OCI-LY1 (cell line): ENCODE measurements around the gene OSBPL2.

Experiments
- EZH2 ChIP-seq: fragments of 200-600 bp; sonication (generic), shearing (Covaris generic); IDR thresholded peaks from 2 replicates; pipeline ENCODE4 v1.8.0; 2017; ENCODE audit warnings: borderline replicate concordance, mixed run types, mild to moderate bottlenecking, antibody characterized with exemption, low read length, moderate library complexity, mixed read lengths
- TF ChIP-seq, protein P1 (sequence below): fragments of 200-600 bp; sonication (generic), shearing (Covaris generic); IDR thresholded peaks from 2 replicates; pipeline ENCODE4 v1.5.1; 2017; ENCODE audit warnings: mild to moderate bottlenecking, antibody characterized with exemption, low read length, moderate library complexity, mixed read lengths

DNA sequence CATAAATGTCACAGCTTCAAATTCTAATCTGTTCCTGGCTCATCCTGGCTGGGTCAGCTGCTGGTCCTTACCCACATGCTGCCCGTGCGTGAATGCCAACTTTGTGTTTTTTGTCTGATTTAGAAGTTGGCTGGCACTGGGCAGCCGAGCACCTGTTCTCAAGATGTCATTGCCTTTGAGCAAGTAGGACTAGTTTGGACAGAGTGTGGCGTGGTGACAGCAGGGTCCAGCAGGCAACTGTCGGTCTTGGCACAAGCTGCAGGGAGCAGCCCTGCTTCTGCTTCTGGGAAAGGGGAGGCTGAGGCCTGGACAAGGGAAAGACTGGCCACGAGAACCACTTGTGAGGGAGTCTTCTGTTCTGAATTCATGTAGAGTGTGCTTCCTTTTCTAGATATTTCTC lies 38.1 kb downstream of the OSBPL2 start:
- TF ChIP-seq, protein P1, sequence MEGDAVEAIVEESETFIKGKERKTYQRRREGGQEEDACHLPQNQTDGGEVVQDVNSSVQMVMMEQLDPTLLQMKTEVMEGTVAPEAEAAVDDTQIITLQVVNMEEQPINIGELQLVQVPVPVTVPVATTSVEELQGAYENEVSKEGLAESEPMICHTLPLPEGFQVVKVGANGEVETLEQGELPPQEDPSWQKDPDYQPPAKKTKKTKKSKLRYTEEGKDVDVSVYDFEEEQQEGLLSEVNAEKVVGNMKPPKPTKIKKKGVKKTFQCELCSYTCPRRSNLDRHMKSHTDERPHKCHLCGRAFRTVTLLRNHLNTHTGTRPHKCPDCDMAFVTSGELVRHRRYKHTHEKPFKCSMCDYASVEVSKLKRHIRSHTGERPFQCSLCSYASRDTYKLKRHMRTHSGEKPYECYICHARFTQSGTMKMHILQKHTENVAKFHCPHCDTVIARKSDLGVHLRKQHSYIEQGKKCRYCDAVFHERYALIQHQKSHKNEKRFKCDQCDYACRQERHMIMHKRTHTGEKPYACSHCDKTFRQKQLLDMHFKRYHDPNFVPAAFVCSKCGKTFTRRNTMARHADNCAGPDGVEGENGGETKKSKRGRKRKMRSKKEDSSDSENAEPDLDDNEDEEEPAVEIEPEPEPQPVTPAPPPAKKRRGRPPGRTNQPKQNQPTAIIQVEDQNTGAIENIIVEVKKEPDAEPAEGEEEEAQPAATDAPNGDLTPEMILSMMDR: no peak
- no peak for TF ChIP-seq EZH2
